HUDEP-2 (cell line): Measurements from ENCODE around the gene ABCA1.

ENCODE experiments used
- DNase-seq, 76 experiments: peaks; one replicate each; lab custom pipeline; 2025; ENCODE audit not compliant: unreplicated experiment in 76 of 76; lab: John Stamatoyannopoulos, UW

The ABCA1 gene

DNA sequence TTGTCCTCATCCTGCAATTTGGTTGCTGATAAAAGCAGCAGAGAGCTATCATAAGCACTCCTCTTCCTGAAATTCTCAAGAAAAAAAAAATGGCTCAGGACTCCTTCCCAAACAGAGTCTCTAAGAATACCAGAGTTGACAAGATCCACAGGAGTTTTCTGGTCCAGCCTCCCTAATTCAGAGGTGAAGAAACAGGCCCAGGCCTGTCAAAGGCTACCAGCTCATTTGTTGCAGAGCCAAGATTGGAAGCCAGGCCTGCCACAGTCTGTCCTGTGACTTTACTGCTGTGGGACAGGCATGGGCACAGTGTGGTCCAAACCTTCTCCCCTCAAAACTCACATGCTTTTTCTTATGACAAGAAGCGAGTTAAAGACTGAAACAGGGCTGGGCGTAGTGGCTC, 122.5 kb downstream of the ABCA1 start:
- no peak for DNase-seq

DNA sequence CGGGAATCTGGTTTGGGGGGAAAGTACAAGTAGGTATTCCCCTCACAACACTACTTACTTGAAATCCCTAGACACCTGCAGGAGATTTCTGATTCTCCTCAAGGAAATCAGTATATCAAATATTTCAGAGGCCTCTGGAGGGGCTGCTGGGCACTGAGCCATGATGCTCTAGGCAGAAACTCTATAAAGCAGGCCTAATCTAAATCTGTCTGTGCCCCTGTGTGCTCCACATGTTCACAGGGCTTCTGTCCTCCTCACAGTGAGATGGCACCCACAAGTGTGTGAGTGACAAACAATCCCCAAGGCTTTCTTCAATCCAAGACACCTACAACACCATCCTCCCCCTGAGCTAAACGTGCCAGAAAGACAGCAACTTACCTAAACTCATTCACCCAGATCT, 125.0 kb downstream of the ABCA1 start:
- no peak for DNase-seq

DNA sequence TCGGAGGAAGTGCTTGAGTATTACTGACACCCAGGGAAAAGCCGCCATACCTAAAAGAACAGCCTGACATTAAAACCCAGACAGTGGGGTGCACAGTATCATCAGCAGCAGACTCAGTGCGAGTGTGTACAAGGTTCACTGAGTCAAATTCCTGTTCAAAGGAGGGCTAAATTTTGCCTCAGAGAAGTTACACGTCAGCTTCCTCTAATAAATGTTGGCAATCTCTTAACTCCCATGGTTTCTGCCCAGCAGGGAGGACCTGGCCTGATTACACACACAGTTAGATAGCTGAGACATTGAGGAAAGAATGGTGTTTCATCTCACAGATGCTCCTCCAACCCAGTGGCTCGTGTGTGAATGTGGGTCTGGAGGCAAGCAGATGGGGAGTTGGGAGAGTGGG, 125.8 kb downstream of the ABCA1 start:
- no peak for DNase-seq

DNA sequence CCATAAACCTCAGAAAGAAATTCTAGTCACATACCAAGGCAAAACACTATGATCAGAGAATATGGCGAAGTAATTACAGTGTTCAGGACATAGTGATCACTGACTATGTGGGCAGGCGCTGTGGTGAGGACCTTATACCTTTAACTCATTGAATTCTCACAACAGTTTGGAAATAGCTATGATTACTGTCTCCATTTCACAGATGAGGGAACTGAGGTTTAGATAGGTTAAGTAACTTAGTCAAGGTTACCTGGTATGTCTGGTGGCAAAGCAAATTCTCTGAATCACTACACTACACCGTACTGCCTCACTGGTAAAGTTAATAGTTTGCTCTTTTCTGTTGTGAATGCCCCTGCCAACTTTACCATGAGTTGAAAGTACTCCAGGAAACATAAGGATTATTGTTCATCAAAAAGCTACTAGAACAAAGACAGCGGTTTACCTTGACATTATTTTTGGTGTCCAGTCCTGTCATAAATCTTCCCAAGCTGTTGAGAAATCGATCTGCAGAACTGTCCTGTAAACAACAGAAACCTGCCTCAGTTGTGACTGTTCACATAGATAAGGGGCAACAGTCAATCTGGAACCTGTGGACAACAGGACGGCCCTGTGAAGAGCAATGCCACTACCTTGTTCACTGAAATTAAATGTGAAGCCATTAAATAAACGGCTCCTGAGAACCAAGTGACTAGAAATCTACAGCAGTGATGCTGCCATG, 127.7 kb downstream of the ABCA1 start:
- DNase-seq, result no peak

DNA sequence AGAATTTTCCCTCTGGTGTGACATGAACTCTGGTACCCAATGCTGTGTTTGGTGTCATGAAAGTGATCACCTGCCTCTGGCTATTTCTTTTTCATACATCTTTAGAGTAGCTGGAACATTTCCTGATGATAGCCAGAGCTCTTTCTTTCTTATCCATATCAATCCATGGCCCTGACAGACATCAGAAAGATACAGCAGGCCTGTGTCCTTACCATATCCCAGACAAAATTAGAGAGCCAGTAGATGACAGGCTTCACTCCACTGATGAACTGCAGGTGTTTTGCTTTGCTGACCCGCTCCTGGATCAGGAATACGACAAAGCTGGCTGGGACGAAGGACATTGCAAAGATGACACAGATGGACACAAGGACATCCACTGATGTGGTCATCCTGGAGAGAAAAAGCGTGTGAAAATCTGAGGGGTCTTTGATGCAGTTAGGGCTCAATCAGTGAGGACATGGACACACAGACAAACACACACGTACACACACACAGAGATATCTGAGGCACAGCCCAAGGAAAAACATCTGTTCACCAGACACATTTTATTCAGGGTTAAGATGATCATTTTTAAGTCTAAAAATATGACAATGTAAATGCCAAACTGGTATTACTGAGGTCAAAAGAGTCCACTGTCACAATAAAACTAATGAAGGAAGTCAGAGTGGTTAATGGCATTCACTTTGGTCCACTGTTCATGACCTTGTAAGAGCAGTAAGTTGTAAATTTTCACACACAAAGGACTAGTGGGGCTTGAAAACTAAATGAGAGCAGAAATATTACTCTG, 129.6 kb downstream of the ABCA1 start:
- DNase-seq, result no peak

DNA sequence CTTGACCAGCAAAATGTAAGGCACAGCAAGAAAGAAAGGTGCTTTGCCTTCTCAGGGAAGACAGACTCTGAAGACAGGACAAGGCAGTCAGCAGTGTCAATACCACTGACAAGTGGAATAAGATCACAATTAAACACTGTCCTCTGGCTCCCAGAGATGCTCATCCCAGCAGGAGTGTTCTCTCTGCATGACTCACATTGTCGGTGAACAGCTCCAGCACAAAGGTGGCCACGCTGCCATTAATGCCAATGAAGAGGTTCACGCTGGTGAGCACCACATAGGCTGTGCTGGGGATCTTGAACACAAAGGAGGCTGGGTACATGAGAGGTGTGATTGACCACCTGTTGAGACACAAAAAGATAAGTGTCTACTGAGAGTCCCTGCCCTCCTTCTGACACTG, 132.1 kb downstream of the ABCA1 start:
- no peak for DNase-seq

DNA sequence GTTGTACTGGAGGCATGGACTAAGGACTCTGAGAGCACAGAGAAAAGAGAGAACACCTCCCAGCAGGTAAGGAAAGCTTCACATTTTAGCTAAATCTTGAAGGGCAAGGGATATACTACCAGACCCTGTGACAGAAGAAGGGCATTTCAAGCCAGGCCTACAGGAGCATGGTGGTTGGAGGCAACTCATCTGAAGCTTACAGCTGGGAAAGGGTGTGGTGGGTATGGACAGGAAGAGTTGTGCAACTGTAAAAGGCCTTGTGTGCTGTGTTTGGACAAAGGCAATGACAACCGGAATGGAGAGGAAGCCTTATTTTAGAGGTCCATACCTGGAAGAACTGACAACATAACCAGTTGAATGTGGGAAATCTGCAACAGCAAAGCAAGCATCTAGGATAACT, 132.9 kb downstream of the ABCA1 start:
- DNase-seq, result no peak

DNA sequence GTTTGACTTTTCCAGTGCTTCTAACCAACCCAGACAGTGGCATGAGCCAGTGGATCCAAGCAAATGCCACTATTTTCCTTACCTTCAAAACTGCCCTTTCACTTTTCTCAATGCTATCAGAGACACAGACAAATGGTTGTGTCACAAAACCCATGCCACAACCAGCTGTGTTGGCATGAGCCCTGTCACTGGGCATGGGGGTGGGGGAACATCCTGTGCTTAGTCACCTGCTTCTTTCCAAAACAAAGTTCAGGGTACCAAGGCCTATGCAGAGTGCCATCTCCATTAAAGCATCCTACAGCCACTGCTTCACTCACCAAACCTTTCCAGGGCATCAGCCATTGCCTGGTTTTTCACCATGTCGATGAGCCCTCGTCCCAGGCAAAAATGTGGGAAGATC, 133.9 kb downstream of the ABCA1 start:
- no peak for DNase-seq

DNA sequence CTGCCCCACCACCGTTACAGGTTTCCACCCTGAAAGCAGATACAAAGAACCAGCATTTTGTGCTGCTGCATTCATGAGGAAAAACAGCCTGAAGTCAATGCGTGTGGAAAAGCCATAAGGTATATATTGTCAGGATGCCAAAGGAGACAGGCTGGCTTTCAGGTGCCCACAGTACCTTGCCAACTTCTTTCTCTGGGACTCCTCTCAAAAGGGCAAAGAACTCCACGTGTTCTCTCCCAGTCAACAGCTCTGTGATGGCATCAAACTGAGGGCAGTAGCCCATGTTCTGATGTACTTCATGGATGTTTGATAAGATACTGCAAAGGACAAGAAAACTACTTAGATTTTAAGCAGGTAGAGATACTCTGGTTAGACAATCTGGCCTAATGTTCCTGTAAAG, 139.7 kb downstream of the ABCA1 start:
- no peak for DNase-seq

DNA sequence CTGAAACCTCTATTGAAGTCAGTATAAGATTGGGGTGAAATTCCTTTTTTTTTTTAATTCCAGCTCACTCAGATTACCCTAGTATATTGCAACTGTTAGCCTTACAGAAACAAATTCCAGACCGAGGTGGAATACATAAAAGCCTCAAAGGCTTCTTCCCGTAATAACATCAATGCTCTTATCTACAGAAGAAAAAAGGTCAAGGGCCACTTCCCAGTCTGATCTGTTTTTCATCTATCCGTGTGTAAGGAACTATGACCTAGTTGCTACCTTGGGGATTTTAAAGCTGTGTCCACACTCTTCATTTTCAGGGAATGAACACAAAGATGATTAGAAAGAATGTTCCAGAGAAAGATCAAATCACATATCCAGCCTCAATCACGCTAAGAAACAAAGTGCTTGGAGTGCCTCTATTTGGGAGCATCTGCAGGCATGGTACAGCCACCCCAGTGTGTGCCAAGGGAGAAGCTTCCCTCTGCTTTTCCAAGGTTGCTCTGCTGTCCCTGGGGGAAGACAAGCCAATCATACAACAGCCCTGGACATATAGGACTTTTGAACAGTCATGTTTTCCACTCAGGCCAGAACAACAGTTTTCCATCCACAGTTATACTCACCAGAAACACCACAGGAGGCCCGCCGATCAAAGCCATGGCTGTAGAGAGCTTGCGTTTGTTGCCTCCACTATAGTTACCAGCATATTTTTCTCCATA, 140.5 kb downstream of the ABCA1 start:
- DNase-seq, result no peak

DNA sequence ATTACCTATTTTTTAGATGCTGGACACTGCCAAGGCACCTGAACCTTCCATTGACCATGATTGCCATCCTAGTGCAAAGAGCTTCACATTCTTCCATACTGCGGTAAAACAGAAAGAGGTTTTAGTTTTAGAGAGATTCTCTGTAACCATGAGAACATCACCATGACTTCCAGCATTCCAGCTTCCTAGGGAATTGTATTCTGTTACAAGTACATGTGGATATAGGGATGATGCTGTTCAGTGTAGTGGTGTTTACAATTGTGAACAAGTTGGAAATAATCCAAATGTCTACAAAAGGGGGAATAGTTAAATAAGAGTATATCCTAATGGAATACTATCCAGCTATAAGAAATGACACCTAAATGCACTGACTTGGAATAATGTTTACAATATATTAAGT, 141.7 kb downstream of the ABCA1 start:
- DNase-seq, result no peak

DNA sequence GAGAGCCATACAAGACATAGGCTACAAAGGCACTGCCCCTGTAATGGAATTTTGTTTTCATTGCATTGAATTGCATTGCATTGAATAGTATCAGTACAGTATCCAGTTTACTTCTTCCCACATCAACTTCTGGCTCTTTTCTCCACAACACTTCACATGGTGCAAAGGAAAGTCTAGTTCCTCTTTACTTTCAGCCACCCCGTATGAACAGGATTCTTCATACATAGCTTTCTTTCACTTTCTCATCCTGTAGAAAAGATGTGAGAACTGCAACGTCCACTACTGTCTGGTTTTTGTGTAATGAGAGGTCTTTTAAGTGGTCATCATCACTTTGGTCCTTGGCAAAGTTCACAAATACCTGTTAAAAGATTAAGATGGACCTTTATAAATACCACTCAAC, 143.9 kb downstream of the ABCA1 start:
- DNase-seq, result no peak

DNA sequence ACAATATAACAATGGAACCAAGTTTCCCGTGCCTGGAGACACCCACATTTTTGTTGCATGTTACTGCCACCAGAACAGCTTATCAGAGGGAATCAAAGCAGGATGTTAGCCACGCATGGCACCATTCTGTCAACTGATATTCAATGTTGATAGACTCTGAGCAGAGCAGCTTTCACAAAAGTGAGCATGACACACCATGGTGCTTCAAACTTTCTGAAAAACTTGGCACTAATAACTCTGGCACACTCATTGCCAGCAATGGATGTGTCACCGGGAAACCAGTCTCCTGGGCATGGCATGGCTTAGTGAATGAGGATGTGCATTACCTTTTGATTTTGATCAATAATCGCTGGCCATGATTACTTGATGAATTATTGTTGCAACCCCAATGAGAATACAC, 144.4 kb downstream of the ABCA1 start:
- DNase-seq, result peak in 1 of 76 experiments; percentile 0

DNA sequence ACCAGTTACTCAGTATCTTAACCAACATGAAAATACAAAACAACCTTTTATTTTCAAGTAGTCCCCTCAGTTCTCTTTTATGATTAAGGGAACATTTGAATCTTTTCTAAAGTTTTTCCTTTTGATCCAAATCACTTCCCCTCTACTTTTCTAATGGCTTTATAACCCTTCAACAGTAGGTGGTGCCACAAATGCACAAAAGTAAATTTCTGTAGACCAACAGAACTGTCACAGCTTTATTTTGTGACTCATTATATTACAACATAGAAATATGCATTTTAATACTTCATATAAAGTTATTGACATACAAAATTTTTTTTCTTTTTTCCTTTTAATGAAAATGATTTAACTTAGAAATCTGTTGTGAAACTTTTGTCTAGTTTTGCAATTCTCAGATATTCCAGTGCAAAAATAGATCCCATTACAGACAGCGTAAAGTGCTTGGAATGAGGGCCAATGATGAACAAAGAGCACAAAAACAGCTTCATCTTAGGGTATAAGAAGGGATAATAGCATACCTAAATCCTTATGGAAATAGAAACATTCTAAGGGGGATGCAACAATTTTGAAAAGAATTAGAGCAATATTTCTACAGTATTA, 147.1 kb downstream of the ABCA1 start:
- DNase-seq, result peak in 5 of 76 experiments; percentile 5 to 31 (median 14)

DNA sequence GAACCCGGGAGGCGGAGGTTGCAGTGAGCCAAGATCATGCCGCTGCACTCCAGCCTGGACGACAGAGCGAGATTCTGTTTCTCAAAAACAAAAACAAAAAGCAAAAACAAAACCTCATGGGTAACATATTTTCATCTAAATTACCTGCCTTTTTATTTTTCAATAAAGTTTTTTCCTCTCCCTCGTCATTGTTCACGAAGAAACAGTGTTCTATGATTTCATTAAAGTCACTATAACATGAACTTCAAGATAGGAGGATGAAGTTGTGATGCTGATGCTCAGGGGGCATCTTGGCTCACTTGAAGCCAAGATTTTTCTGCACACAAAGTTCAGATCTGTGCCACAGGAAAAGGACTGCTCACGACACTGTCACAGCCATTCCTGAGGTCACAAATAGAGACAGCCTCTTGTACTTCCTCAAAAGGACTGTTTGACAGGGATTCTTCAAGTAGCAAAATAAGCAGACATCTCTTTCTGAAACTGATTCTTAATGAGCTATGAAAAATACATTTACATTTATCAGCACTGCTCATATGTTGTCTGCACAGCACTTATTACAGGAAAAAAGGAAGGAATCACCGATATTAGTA, 147.9 kb downstream of the ABCA1 start:
- DNase-seq, result no peak

DNA sequence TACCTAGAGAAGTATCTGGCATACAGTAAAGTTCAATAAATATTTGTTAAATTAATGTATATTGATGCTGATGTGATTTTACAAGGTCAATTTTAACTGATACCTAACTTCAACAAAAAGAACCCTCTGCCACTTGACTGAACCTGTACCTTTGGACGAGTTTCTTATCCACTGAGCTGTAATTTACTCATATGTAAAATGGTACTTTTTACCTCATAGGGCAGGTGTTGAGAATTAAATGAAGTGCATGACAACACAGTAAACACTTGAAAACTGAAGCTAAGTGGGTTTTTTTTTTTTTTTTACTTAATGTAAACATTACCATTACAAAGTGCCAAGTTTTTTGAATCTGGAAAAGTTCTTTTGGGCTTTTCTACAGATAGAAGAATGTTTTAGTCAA, 148.6 kb downstream of the ABCA1 start:
- DNase-seq, result no peak

DNA sequence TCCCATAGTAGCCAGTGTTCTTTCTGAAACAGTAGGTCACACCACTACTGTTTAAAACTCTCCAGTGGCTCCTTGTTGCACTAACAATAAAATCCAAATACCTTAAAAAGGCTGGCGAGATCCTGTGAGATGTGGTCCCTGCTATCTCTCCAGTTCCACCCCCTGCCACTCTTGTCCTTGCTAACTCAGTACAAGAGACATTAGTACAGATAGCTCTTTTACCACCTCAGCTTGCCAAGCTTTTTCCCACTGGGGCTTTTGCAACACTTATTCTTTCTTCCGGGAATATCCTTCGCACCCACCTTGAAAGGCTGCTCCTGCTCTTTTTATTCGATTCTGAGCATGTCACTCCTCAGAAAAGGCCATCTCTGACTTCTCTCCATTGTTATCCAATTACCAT, 149.2 kb downstream of the ABCA1 start:
- no peak for DNase-seq

DNA sequence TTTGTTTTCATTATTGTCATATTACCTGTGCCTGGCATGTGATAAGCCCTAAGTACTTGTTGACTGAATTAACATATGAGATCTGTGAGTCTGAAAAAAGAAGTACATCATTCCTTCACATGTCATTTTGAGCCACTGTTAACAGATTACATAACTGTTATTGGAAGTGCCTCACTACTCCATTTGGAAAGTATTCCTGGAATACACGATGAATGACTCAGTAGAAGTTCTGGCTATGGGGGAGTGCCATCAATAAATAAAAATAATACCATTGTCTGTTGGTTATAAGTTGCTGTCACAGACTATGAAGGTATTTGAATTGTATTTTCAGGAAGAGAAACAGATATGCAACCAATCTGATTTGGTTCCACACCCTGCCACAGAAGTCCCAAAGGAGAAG, 151.2 kb downstream of the ABCA1 start:
- DNase-seq, result no peak

DNA sequence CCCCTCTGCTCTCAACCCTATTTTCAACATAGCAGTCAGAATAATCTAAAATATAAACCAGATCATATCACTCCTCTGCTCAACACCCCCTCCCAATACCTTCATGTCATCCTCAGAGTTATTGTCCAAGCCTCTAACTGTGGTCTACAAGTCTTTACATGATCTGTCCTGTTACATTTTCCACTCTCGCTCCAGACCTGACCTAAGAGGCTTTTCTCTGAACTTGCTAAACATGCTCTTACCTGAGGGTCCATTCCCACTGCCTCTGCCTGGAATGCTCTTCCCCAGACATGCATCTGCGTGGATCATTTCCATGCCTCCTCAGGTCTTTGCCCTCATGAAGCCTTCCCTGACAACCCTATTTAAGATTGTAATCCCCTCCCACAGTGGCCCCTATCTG, 152.0 kb downstream of the ABCA1 start:
- no peak for DNase-seq

DNA sequence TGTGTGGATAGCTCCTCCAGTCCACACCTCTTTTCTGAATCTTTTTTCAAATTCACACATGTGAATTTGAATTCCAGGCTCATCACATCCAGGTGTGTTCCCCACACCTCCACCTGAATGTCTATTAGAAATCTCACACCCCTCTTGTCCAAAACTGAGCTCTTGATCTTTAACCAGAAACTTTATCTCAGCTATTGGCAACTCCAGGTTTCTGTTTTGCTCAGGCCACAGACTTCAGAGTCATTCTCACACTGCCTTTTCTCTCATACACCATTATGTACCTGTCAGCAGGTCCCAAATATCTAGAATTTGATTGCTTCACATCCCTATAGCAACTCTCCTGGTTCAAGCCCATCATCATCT, 152.4 kb downstream of the ABCA1 start:
- no peak for DNase-seq
